Sigmoid colon (tissue), 7 donors: ENCODE results near the gene C13orf46. TPM values are rescaled to one million over a fixed set of nuclear protein-coding genes. Genes with fewer than 3 reads are reported as not detected.

Experiments
- DNase-seq: peaks from one replicate; pipeline ENCODE4 v3.0.0-alpha.2; 2019
- H3K27ac ChIP-seq, 4 donors: fragments of 200-600 bp; sonication (generic); one replicate each; pipeline ENCODE4 v1.5.1; 2016 to 2019; ENCODE audit warnings: mild to moderate bottlenecking in 1 of 4
- H3K27me3 ChIP-seq, 3 donors: fragments of 200-600 bp; sonication (generic); one replicate each; pipeline ENCODE4 v1.5.1; 2019; ENCODE audit warnings: mild to moderate bottlenecking in 1 of 3
- H3K36me3 ChIP-seq, 4 donors: fragments of 200-600 bp; sonication (generic); one replicate each; pipeline ENCODE4 v1.5.1; 2016 to 2019
- H3K4me1 ChIP-seq, 4 donors: fragments of 200-600 bp; sonication (generic); one replicate each; pipeline ENCODE4 v1.5.1; 2017 to 2019
- H3K4me3 ChIP-seq, 4 donors: fragments of 200-600 bp; sonication (generic); one replicate each; pipeline ENCODE4 v1.5.1; 2017 to 2019; ENCODE audit warnings: mild to moderate bottlenecking in 2 of 4, moderate library complexity in 1 of 4
- H3K9me3 ChIP-seq, 4 donors: fragments of 200-600 bp in 3 of 4; sonication (generic) in 3 of 4; one replicate each; pipeline versions ENCODE4 v1.5.1 to v1.6.1; 2013 to 2019
- EP300 ChIP-seq, 4 donors: sonication (generic); formaldehyde crosslinking; IDR thresholded peaks; one replicate each; pipeline ENCODE4 v1.6.1; 2017; ENCODE audit warnings: antibody characterized with exemption in 4 of 4
- POLR2A ChIP-seq, 2 donors: fragments of 450-650 bp; IDR thresholded peaks; one replicate each; pipeline ENCODE4 v1.6.1; 2016; ENCODE audit warnings: antibody characterized with exemption in 2 of 2, mild to moderate bottlenecking in 2 of 2, moderate library complexity in 2 of 2
- POLR2AphosphoS5 ChIP-seq, 4 donors: sonication (generic); formaldehyde crosslinking; IDR thresholded peaks; one replicate each; pipeline ENCODE4 v1.6.1; 2017; ENCODE audit warnings: antibody characterized with exemption in 4 of 4
- WGBS, 2 donors: extraction: QIAGEN DNeasy Blood & Tissue Kit; methylation state at CpG; one replicate each; pipeline ENCODE4 v1.1.7; 2013; 5-methylcytosine and 5-hydroxymethylcytosine counted together
- intact Hi-C: fragments of 100-400 bp; cut with DNase I; formaldehyde crosslinking; loops from one replicate; pipeline ENCODE4 v1.15.1; 2023
- polyA plus RNA-seq, 3 donors: library from polyadenylated mRNA; stranded (reverse); fragments of 200-250 nt; gene quantifications; one replicate each; pipeline ENCODE4 v1.2.3, GENCODE V29; 2013
- total RNA-seq, 4 donors: library from RNA; depleted of rRNA; stranded (reverse); fragments of >200 nt; gene quantifications; one replicate each; pipeline ENCODE4 v1.1.0, GENCODE V29; 2016
- TF ChIP-seq, protein P1 (sequence below), 4 experiments: fragments of 450-650 bp in 3 of 4; fragments of 200-600 bp in 1 of 4; IDR thresholded peaks; one replicate each; pipeline ENCODE4 v1.5.1; 2016 to 2019; ENCODE audit warnings: antibody characterized with exemption in 4 of 4, mild to moderate bottlenecking in 3 of 4, moderate library complexity in 2 of 4
- donor health status: healthy with polysubstance abuse.
- donor health status: Bipolar disorder and iron deficiency.
- donor health status: healthy.

Gene C13orf46
- total and polyA plus RNA-seq, 7 donors: 0.23 to 11.9 (median 0.81) TPM; not detected in 2

DNA sequence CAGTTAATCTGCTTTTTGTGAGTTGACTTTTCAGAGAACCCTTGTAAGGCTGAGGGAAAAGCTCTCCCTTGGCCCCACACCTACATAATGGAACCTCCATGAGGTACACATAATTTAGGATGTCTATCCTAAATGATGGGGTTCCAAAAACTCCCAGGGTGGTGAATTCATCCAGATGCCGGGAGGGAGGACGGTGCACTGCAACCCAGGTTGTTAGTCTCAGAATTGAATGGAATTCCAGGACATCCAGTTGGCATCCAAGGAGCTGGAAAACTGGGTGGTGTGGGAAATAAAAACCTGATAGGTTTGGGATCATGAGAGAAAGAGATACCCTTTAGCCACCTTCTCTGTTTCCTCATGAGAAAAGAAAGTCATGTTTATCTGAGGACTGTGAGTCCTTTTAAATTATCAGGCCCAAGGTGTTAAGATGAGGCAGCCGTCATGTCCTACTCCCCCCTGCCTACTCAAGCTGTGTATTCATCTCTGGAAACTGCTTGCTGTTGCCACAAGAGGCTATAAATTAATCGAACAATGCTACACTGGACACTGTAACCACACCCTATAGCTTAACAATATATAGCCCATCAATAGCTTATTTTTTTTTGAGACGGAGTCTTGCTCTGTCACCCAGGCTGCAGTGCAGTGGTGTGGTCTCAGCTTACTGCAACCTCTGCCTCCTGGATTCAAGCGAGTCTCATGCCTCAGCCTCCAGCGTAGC lies 49.5 kb downstream of the C13orf46 start:
- Histone ChIP-seq H3K4me3 (no peak overlapping the region), H3K27me3 (no peaks in the 10 kb centered on the region), H3K36me3 (no peaks in the 10 kb centered on the region), H3K27ac (no peak overlapping the region), H3K4me1 (peaks cover 0 to 24% (median 19%) of the 10 kb centered on the region in 4 donors), H3K9me3 (peaks cover 3 to 4% (median 4%) of the 10 kb centered on the region in 4 donors)
- intact Hi-C loops: no loop called here
- WGBS, 2 donors: 87 to 92% methylated on average over 7 of the region's 7 CpGs
- no peak for DNase-seq
- TF ChIP-seq, protein P1, sequence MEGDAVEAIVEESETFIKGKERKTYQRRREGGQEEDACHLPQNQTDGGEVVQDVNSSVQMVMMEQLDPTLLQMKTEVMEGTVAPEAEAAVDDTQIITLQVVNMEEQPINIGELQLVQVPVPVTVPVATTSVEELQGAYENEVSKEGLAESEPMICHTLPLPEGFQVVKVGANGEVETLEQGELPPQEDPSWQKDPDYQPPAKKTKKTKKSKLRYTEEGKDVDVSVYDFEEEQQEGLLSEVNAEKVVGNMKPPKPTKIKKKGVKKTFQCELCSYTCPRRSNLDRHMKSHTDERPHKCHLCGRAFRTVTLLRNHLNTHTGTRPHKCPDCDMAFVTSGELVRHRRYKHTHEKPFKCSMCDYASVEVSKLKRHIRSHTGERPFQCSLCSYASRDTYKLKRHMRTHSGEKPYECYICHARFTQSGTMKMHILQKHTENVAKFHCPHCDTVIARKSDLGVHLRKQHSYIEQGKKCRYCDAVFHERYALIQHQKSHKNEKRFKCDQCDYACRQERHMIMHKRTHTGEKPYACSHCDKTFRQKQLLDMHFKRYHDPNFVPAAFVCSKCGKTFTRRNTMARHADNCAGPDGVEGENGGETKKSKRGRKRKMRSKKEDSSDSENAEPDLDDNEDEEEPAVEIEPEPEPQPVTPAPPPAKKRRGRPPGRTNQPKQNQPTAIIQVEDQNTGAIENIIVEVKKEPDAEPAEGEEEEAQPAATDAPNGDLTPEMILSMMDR (IDR thresholded peaks at IDR 0.05): no peak
- no peak for TF ChIP-seq POLR2AphosphoS5 (IDR thresholded peaks at IDR 0.05)
- TF ChIP-seq EP300 (IDR thresholded peaks at IDR 0.05): no peak
- TF ChIP-seq POLR2A (IDR thresholded peaks at IDR 0.05): no peak

DNA sequence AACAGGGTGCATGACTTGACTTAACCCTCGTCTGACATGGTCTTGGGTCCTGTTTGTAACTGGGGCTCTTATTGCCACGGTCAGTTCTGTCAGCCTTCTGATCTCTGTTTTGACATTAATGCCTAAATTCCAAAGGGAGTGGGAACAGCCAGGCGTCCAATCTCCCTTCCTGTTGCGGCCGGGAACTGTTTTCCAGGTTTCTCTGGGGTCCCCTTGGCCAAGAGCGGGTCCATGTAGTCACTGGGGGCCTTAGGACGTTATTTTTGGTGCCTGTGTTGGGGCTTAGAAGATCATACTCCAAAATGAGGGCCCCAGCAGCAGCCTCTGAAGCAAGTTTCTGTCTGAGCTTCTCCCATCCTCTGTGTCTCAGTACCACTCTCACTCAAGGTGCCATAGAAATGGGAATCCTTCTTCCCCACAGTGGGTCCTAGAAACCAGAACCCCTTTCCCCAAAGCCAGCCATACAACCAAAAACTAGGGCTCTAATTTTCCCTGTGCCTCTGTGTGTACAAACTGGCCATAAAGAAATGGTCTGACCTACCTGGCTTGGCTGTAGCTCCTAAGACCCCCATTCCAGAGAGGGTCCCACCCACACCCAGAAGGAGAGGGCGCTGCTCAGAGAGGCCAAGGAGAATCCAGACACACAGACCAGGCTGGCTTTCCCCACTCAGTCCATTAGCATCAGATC lies 50.4 kb downstream of the C13orf46 start:
- DNase-seq: no peak
- intact Hi-C loops: no loop called here
- H3K4me3 ChIP-seq: no peak overlapping the region
- H3K27me3 ChIP-seq: peaks cover 0 to 2% (median 0%) of the 10 kb centered on the region in 3 donors
- peaks cover 3 to 4% (median 4%) of the 10 kb centered on the region in 4 donors for H3K9me3 ChIP-seq
- TF ChIP-seq, protein P1 (IDR thresholded peaks at IDR 0.05): no peak
- TF ChIP-seq EP300 (IDR thresholded peaks at IDR 0.05) (no peak), POLR2AphosphoS5 (IDR thresholded peaks at IDR 0.05) (no peak), POLR2A (IDR thresholded peaks at IDR 0.05) (no peak)
- no peak overlapping the region for H3K27ac ChIP-seq
- H3K36me3 ChIP-seq: no peaks in the 10 kb centered on the region
- H3K4me1 ChIP-seq: peaks cover 0 to 16% (median 11%) of the 10 kb centered on the region in 4 donors
- WGBS, 2 donors: 80 to 86% methylated on average over 8 of the region's 8 CpGs

DNA sequence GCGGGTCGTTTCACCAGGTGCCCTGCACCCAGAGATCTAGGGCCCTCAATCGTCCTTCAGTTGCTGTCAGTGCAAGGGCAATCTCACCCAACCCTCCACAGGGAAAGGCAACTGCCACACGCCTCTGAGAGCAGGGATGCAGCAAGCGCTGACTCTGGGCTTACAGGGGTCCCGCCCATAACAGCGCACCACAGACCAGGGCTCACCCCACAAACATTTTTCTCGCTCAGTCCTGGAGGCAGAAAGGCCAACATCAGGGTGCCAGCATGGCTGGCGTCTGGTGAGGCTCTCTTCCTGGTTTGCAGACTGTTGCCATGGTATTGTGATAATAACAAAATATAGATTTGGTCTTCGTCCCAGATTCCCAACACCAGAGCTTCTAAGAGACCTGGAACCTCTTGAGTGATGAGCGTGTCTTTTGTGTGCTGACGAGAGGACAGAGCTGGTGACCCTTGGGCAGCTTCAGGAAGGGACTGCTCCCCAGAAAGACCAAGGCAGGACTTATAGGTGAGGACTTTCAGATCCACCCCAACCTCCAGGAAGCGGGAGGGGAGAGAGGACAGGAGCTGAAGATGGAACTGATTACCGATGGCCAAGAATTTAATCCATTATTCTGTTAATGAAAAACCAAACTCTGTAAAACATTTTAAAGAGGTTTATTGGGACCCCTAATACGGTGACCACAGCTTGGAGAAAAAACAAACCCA lies 51.3 kb downstream of the C13orf46 start:
- Histone ChIP-seq H3K27me3 (peaks cover 0 to 12% (median 0%) of the 10 kb centered on the region in 3 donors), H3K4me3 (no peak overlapping the region), H3K9me3 (peaks cover 3 to 4% (median 4%) of the 10 kb centered on the region in 4 donors), H3K36me3 (no peaks in the 10 kb centered on the region), H3K4me1 (peaks cover 0 to 7% (median 2%) of the 10 kb centered on the region in 4 donors), H3K27ac (no peak overlapping the region)
- DNase-seq: peak; percentile 27
- intact Hi-C loops: no loop called here
- no peak for TF ChIP-seq POLR2AphosphoS5 (IDR thresholded peaks at IDR 0.05)
- TF ChIP-seq EP300 (IDR thresholded peaks at IDR 0.05): no peak
- TF ChIP-seq POLR2A (IDR thresholded peaks at IDR 0.05): no peak
- TF ChIP-seq, protein P1 (IDR thresholded peaks at IDR 0.05): no peak
- 81 to 83% methylated on average over 15 of the region's 15 CpGs for WGBS, 2 donors

DNA sequence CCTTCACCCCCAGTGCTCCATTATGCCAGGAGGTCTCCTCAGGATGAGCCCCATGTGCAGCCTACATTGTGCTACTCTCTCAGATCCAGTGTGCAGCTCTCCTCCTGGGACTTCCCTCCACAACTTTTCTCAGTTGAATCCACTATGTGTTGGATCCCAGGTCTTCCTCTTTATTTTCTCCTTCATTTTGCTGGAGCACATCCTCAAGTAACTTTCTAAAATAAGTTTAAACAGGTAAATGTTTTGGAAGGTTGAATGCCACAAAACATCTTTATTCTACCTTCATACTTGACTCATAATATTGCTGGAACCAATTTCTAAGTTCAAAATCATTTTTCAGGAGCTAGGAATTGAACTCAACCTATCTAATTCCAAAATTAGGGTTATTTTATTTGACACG lies 52.1 kb downstream of the C13orf46 start:
- Histone ChIP-seq H3K36me3 (no peaks in the 10 kb centered on the region), H3K27ac (no peak overlapping the region), H3K27me3 (peaks cover 0 to 16% (median 0%) of the 10 kb centered on the region in 3 donors), H3K4me3 (no peak overlapping the region), H3K9me3 (peaks cover 3 to 4% (median 4%) of the 10 kb centered on the region in 4 donors), H3K4me1 (no peaks in the 10 kb centered on the region)
- DNase-seq: no peak
- intact Hi-C loops: no loop called here
- TF ChIP-seq POLR2A (IDR thresholded peaks at IDR 0.05): no peak
- TF ChIP-seq POLR2AphosphoS5 (IDR thresholded peaks at IDR 0.05): no peak
- TF ChIP-seq, protein P1 (IDR thresholded peaks at IDR 0.05): no peak
- no peak for TF ChIP-seq EP300 (IDR thresholded peaks at IDR 0.05)
- WGBS, 2 donors: 87 to 95% methylated on average over 1 of the region's 1 CpG
